Coronary artery (tissue), 2 donors: ENCODE data around the gene SATB1.

Experiments used
- DNase-seq: peaks from one replicate; pipeline ENCODE4 v3.0.0-alpha.2; 2017; ENCODE audit warnings: low spot score
- H3K27ac ChIP-seq, 2 donors: fragments of 200-600 bp; sonication (generic); one replicate each; pipeline ENCODE4 v1.5.1; 2016 to 2019
- H3K4me3 ChIP-seq: fragments of 200-600 bp; sonication (generic); 2 replicates; pipeline ENCODE4 v1.5.1; 2016; ENCODE audit warnings: mild to moderate bottlenecking, moderate library complexity
- CTCF ChIP-seq: fragments of 200-600 bp; sonication (generic); IDR thresholded peaks from one replicate; pipeline ENCODE4 v1.5.1; 2019; ENCODE audit warnings: antibody characterized with exemption

Gene SATB1

GRCh38 chr3:18441551-18441950, 16.4 kb upstream of the SATB1 start:
- no peak for DNase-seq
- Histone ChIP-seq H3K27ac (no peak overlapping the region), H3K4me3 (no peak overlapping the region)
- TF ChIP-seq CTCF = no peak

- Histone ChIP-seq H3K27ac (no peak overlapping the region), H3K4me3 (no peak overlapping the region)
- no peak for DNase-seq
- TF ChIP-seq CTCF = no peak
These were observed 15.1 kb upstream of the SATB1 start for GRCh38 chr3:18440066-18440722.

GRCh38 chr3:18439281-18439680, 14.1 kb upstream of the SATB1 start:
- no peak overlapping the region for H3K4me3 ChIP-seq
- no peak for TF ChIP-seq CTCF
- no peak for DNase-seq

GRCh38 chr3:18438586-18438985, 13.4 kb upstream of the SATB1 start:
- H3K27ac ChIP-seq = no peak overlapping the region
- TF ChIP-seq CTCF = no peak
- no peak for DNase-seq
- H3K4me3 ChIP-seq = no peak overlapping the region

More at GRCh38 chr3:18439281-18439680, 14.1 kb upstream of the SATB1 start:
- H3K27ac ChIP-seq = no peak overlapping the region

- Histone ChIP-seq H3K27ac (no peak overlapping the region), H3K4me3 (no peak overlapping the region)
- TF ChIP-seq CTCF = no peak
- no peak for DNase-seq
These were observed 11.1 kb upstream of the SATB1 start for GRCh38 chr3:18436213-18436612.

GRCh38 chr3:18434711-18435110, 9.6 kb upstream of the SATB1 start:
- no peak for DNase-seq
- no peak overlapping the region for H3K27ac ChIP-seq
- no peak for TF ChIP-seq CTCF
- no peak overlapping the region for H3K4me3 ChIP-seq

GRCh38 chr3:18432752-18433151, 7.6 kb upstream of the SATB1 start:
- Histone ChIP-seq H3K4me3 (no peak overlapping the region), H3K27ac (no peak overlapping the region)
- DNase-seq = no peak
- TF ChIP-seq CTCF = no peak
